GM18499 (cell line): ENCODE results near the gene CLBA1.
A peak's percentile ranks its signal among the peaks of the same experiment; 100 is the strongest.
"Not testable (repeated sequence)": the region's sequence is repeated elsewhere in the genome, so short reads cannot be mapped to it uniquely, and the experiment has no call there.

Source experiments
- ATAC-seq: cut with Tn5 transposase; IDR thresholded peaks from one replicate; pipeline ENCODE4 v1.9.1; 2021; ENCODE audit warnings: moderate number of reproducible peaks; ENCODE audit not compliant: insufficient read depth, unreplicated experiment

Gene CLBA1

GRCh38 chr14:104985675-104986486 lies at the start of gene CLBA1:
Gene CLBA1 (plus strand): TSS chr14:104985788. CDS start chr14:104986432, 644 bp downstream.
- peak; percentile 69 for ATAC-seq

- no peak for ATAC-seq
Measured at GRCh38 chr14:104935955-104936354, 49.6 kb upstream of the CLBA1 start.

- no peak for ATAC-seq
Measured at GRCh38 chr14:104936361-104937155, 49.0 kb upstream of the CLBA1 start.

GRCh38 chr14:104937161-104937560 lies 48.4 kb upstream of the CLBA1 start:
- no peak for ATAC-seq

- ATAC-seq, result no peak
Measured at GRCh38 chr14:104937694-104938365, 47.8 kb upstream of the CLBA1 start.

GRCh38 chr14:104938436-104938835 lies 47.2 kb upstream of the CLBA1 start:
- no peak for ATAC-seq

GRCh38 chr14:104938960-104939359 lies 46.6 kb upstream of the CLBA1 start:
- no peak for ATAC-seq

- ATAC-seq, result no peak
Measured at GRCh38 chr14:104939666-104940410, 45.8 kb upstream of the CLBA1 start.

- ATAC-seq, result no peak
Measured at GRCh38 chr14:104940526-104941150, 45.0 kb upstream of the CLBA1 start.

GRCh38 chr14:104941508-104942365 lies 43.9 kb upstream of the CLBA1 start:
- no peak for ATAC-seq

- ATAC-seq, result no peak
Measured at GRCh38 chr14:104942586-104942985, 43.0 kb upstream of the CLBA1 start.

GRCh38 chr14:104943216-104944015 lies 42.2 kb upstream of the CLBA1 start:
- not testable (repeated sequence) for ATAC-seq

- not testable (repeated sequence) for ATAC-seq
Measured at GRCh38 chr14:104944016-104944308, 41.6 kb upstream of the CLBA1 start.

- not testable (repeated sequence) for ATAC-seq
Measured at GRCh38 chr14:104944436-104945205, 41.0 kb upstream of the CLBA1 start.

GRCh38 chr14:104945266-104945665 lies 40.3 kb upstream of the CLBA1 start:
- not testable (repeated sequence) for ATAC-seq

GRCh38 chr14:104945986-104946965 lies 39.3 kb upstream of the CLBA1 start:
- ATAC-seq, result not testable (repeated sequence)
